Neural crest cell (in vitro differentiated cells): ENCODE results near the gene ZNF408. TPM values are rescaled to one million over a fixed set of nuclear protein-coding genes. Genes with fewer than 3 reads are reported as not detected.

Source experiments
- DNase-seq: peaks from one replicate; pipeline ENCODE4 v3.0.0; 2021; ENCODE audit warnings: low read depth, mixed read lengths, low spot score
- H3K27ac Mint-ChIP-seq: one replicate; pipeline ENCODE4 v1.8.0; 2021; ENCODE audit warnings: mild to moderate bottlenecking, mixed read lengths; ENCODE audit not compliant: unreplicated experiment
- H3K27me3 Mint-ChIP-seq: 2 replicates; pipeline ENCODE4 v1.8.0; 2021; ENCODE audit warnings: low read depth, mild to moderate bottlenecking, mixed read lengths
- H3K36me3 Mint-ChIP-seq: 2 replicates; pipeline ENCODE4 v1.8.0; 2021; ENCODE audit warnings: low read depth, mild to moderate bottlenecking, mixed read lengths
- H3K4me1 Mint-ChIP-seq: 2 replicates; pipeline ENCODE4 v1.8.0; 2021; ENCODE audit warnings: mixed read lengths
- H3K4me3 Mint-ChIP-seq: one replicate; pipeline ENCODE4 v1.8.0; 2021; ENCODE audit warnings: mild to moderate bottlenecking, mixed read lengths
- H3K9me3 Mint-ChIP-seq: 2 replicates; pipeline ENCODE4 v1.8.0; 2021; ENCODE audit warnings: mixed read lengths
- total RNA-seq: library from RNA; stranded (reverse); gene quantifications from 2 replicates; pipeline ENCODE4 v1.2.1, GENCODE V29; 2021
- TF ChIP-seq, protein P1 (sequence below): fragments of 200-600 bp; sonication (generic); conservative IDR thresholded peaks from 2 replicates; pipeline ENCODE4 v1.5.0; 2021; ENCODE audit warnings: antibody characterized with exemption, mild to moderate bottlenecking

ZNF408 gene
- total RNA-seq, 1 donor from 2014 or later, result 15.3 TPM

DNA sequence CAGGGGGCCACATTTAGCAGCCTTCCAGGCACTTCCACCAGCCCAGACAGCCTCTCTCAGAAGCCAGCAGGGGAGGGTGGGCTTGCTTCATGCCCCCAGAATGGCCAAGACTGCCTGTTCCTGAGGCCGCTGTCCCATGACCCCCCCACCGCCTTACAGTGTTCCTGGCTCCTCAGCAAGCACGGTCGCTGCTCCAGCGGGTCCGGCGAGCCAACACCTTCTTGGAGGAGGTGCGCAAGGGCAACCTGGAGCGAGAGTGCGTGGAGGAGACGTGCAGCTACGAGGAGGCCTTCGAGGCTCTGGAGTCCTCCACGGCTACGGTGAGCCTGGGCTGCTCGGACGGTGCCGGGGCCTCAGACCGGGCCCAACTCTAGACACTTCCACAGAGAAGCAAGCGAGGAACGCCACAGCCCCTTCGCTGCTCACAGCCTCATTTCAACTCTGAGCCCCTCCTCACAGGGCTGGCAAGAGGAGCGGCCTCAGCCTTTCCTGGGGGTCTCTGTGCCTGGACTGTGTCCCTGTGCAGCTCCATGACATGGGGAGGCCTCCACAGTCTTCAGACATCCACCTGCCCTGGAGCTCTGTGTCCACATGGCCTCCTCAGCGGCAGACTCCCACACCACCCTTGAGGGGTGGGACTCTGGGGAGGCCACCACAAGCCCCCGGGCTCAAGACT, 18.9 kb downstream of the ZNF408 start:
- H3K36me3 Mint-ChIP-seq, result no peaks in the 10 kb centered on the region
- H3K27me3 Mint-ChIP-seq, result no peaks in the 10 kb centered on the region

DNA sequence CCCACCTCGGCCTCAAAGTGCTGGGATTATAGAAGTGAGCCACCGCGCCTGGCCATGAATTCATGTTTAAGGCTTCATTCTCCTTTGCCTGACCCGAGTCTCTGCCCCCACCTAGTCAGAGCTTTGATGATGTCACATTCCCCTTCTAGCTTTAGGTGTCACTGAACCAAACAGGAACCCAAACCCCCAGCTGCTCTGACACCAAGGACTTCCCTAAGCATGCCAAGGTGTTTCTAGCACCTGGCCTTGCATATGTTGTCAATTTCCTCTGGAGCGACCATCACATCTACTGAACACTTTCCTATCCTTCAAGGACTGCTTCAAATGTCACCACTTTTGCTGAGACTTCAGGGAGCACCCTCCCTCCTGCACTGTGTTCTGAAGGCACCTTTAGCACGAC, 20.5 kb downstream of the ZNF408 start:
- Mint-ChIP-seq H3K4me3 (no peak overlapping the region), H3K36me3 (no peaks in the 10 kb centered on the region), H3K27ac (no peak overlapping the region), H3K27me3 (no peaks in the 10 kb centered on the region), H3K9me3 (no peaks in the 10 kb centered on the region), H3K4me1 (peaks cover 9% of the 10 kb centered on the region)
- TF ChIP-seq, protein P1, sequence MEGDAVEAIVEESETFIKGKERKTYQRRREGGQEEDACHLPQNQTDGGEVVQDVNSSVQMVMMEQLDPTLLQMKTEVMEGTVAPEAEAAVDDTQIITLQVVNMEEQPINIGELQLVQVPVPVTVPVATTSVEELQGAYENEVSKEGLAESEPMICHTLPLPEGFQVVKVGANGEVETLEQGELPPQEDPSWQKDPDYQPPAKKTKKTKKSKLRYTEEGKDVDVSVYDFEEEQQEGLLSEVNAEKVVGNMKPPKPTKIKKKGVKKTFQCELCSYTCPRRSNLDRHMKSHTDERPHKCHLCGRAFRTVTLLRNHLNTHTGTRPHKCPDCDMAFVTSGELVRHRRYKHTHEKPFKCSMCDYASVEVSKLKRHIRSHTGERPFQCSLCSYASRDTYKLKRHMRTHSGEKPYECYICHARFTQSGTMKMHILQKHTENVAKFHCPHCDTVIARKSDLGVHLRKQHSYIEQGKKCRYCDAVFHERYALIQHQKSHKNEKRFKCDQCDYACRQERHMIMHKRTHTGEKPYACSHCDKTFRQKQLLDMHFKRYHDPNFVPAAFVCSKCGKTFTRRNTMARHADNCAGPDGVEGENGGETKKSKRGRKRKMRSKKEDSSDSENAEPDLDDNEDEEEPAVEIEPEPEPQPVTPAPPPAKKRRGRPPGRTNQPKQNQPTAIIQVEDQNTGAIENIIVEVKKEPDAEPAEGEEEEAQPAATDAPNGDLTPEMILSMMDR, result no peak
- no peak for DNase-seq

More for the DNA sequence above, 18.9 kb downstream of the ZNF408 start:
- H3K27ac Mint-ChIP-seq, result no peak overlapping the region
- TF ChIP-seq, protein P1, result no peak
- no peak overlapping the region for H3K4me3 Mint-ChIP-seq
- no peaks in the 10 kb centered on the region for H3K9me3 Mint-ChIP-seq
- H3K4me1 Mint-ChIP-seq, result peaks cover 9% of the 10 kb centered on the region
- no peak for DNase-seq

DNA sequence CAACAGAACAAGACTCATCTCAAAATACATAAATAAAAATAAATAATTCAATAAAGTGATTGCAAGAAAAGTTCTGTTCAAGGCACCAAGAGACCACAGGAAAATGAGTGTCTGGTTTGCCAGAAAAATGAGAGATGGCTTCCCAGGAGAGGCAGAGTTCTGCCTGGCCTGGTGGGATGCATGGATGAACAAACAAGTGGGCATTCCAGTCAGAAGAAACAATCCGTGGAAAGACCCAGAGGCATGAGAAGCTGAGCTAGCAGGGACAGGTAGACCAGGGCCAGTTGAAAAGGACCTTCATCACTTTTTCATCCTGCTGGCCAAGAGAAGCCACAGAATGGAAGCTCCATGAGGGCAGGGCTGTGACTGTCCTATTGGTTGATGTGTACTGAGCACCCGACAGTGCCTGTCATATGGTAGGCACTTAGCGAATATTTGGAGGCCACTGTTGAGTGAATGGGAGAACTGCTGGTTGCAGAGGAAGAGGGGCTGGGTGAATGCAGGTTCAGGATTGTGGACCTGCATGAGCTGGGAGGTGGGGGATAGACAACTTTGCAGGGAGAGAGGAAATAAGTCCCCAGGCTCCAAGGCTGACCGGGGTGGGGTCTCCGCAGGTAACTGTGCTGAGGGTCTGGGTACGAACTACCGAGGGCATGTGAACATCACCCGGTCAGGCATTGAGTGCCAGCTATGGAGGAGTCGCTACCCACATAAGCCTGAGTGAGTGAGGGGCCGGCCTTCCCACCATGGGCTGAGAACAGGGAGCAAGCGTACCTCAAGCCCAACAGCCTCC, 21.9 kb downstream of the ZNF408 start:
- Mint-ChIP-seq H3K27me3 (no peaks in the 10 kb centered on the region), H3K36me3 (no peaks in the 10 kb centered on the region), H3K27ac (no peak overlapping the region), H3K9me3 (no peaks in the 10 kb centered on the region), H3K4me1 (peaks cover 9% of the 10 kb centered on the region), H3K4me3 (no peak overlapping the region)
- TF ChIP-seq, protein P1, result no peak
- DNase-seq, result no peak

GRCh38 chr11:46723359-46723680, 22.5 kb downstream of the ZNF408 start:
- Mint-ChIP-seq H3K4me3 (no peak overlapping the region), H3K36me3 (no peaks in the 10 kb centered on the region), H3K9me3 (no peaks in the 10 kb centered on the region), H3K27ac (no peak overlapping the region), H3K4me1 (peaks cover 9% of the 10 kb centered on the region), H3K27me3 (no peaks in the 10 kb centered on the region)
- DNase-seq, result no peak
- TF ChIP-seq, protein P1, result no peak

DNA sequence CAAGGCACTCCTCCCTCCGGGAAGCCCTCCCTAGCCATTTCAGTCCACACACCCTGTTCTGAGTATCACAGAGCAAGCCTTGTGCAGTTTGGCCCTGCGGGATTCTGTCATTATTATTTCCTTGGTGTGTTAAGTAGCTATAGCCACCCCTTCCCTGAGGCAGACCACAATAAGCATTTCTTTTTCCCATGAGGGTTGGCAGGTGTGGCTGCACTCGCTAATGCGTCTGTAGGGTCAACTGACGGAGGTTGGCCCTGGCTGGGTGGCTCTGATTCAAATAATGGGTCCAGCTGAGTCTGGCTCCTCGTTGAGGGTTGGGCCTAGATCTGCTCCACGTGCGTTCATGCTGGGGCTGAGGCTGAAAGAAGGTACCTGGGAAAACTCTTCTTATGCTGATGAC, 23.3 kb downstream of the ZNF408 start:
- DNase-seq, result no peak
- Mint-ChIP-seq H3K27me3 (no peaks in the 10 kb centered on the region), H3K4me3 (no peak overlapping the region), H3K4me1 (peaks cover 1% of the 10 kb centered on the region), H3K27ac (no peak overlapping the region), H3K9me3 (no peaks in the 10 kb centered on the region), H3K36me3 (no peaks in the 10 kb centered on the region)
- TF ChIP-seq, protein P1, result no peak
